SH-SY5Y (cell line): Measurements from ENCODE around the gene OSBPL1A.

Source experiments
- GATA2 ChIP-seq: IDR thresholded peaks from 2 replicates; pipeline ENCODE4 v1.6.1; 2011; ENCODE audit warnings: mild to moderate bottlenecking, low read depth, low read length
- GATA3 ChIP-seq: IDR thresholded peaks from 2 replicates; pipeline ENCODE4 v1.6.1; 2011; ENCODE audit warnings: low read depth, mild to moderate bottlenecking, low read length, moderate library complexity

OSBPL1A gene

GRCh38 chr18:24142376-24142775, 255.2 kb downstream of the OSBPL1A start:
- TF ChIP-seq GATA2 (no peak), GATA3 (no peak)

- TF ChIP-seq GATA3: no peak
- TF ChIP-seq GATA2: no peak
Measured at GRCh38 chr18:24140697-24141096, 256.9 kb downstream of the OSBPL1A start.

- TF ChIP-seq GATA2: no peak
- TF ChIP-seq GATA3: no peak
Measured at GRCh38 chr18:24138789-24139616, 258.6 kb downstream of the OSBPL1A start, which contains the start of gene CABYR. Gene CABYR, plus strand, starts transcription at chr18:24139062. Its CDS starts 4,053 bp downstream, at chr18:24143115.

GRCh38 chr18:24138409-24138788, 259.2 kb downstream of the OSBPL1A start:
- TF ChIP-seq GATA2 (no peak), GATA3 (no peak)

- TF ChIP-seq GATA2 (no peak), GATA3 (no peak)
Measured at GRCh38 chr18:24136967-24137373, 260.7 kb downstream of the OSBPL1A start.

GRCh38 chr18:24130494-24130893, 267.1 kb downstream of the OSBPL1A start:
- TF ChIP-seq GATA3: no peak
- TF ChIP-seq GATA2: no peak

- TF ChIP-seq GATA3 (no peak), GATA2 (no peak)
Measured at GRCh38 chr18:24128700-24129099, 268.9 kb downstream of the OSBPL1A start.

- TF ChIP-seq GATA2: no peak
- TF ChIP-seq GATA3: no peak
Measured at GRCh38 chr18:24127735-24128134, 269.9 kb downstream of the OSBPL1A start.

- no peak for TF ChIP-seq GATA2
Measured at GRCh38 chr18:24126155-24126961, 271.3 kb downstream of the OSBPL1A start.

- TF ChIP-seq GATA3 (no peak), GATA2 (no peak)
Measured at GRCh38 chr18:24121625-24122024, 276.0 kb downstream of the OSBPL1A start.

GRCh38 chr18:24120676-24121075, 276.9 kb downstream of the OSBPL1A start:
- TF ChIP-seq GATA2: no peak
- no peak for TF ChIP-seq GATA3

- no peak for TF ChIP-seq GATA2
- no peak for TF ChIP-seq GATA3
Measured at GRCh38 chr18:24118750-24119577, 278.7 kb downstream of the OSBPL1A start.

GRCh38 chr18:24115628-24116027, 282.0 kb downstream of the OSBPL1A start:
- no peak for TF ChIP-seq GATA3
- no peak for TF ChIP-seq GATA2
